Smooth muscle cell (in vitro differentiated cells): Measurements from ENCODE around the gene SNAP29. TPM values are rescaled to one million over a fixed set of nuclear protein-coding genes. Genes with fewer than 3 reads are reported as not detected.

Experiments
- DNase-seq: peaks from one replicate; lab custom pipeline; 2025; ENCODE audit not compliant: unreplicated experiment; lab: John Stamatoyannopoulos, UW
- H2AFZ ChIP-seq: fragments of 200-600 bp; sonication (generic); 2 replicates; pipeline ENCODE4 v1.6.0; 2016; ENCODE audit warnings: antibody characterized with exemption, low read depth, mild to moderate bottlenecking
- H3F3A ChIP-seq: fragments of 200-600 bp; sonication (generic); 2 replicates; pipeline ENCODE4 v1.6.0; 2017; ENCODE audit warnings: antibody characterized with exemption, low read depth
- H3K27ac ChIP-seq: fragments of 200-600 bp; sonication (generic); 2 replicates; pipeline ENCODE4 v1.5.1; 2016; ENCODE audit warnings: low read depth, mild to moderate bottlenecking
- H3K27me3 ChIP-seq: fragments of 200-600 bp; sonication (generic); 2 replicates; pipeline ENCODE4 v1.6.1; 2016; ENCODE audit warnings: low read depth, mild to moderate bottlenecking
- H3K36me3 ChIP-seq: fragments of 200-600 bp; sonication (generic); 2 replicates; pipeline ENCODE4 v1.5.1; 2016; ENCODE audit warnings: low read depth
- H3K4me1 ChIP-seq: fragments of 200-600 bp; sonication (generic); 2 replicates; pipeline ENCODE4 v1.5.1; 2016; ENCODE audit warnings: low read depth
- H3K4me2 ChIP-seq: fragments of 200-600 bp; sonication (generic); 2 replicates; pipeline ENCODE4 v1.6.0; 2016; ENCODE audit warnings: mild to moderate bottlenecking
- H3K4me3 ChIP-seq: fragments of 200-600 bp; sonication (generic); 2 replicates; pipeline ENCODE4 v1.5.1; 2016; ENCODE audit warnings: mild to moderate bottlenecking
- H3K79me2 ChIP-seq: fragments of 200-600 bp; sonication (generic); 2 replicates; pipeline ENCODE4 v1.6.0; 2016; ENCODE audit warnings: low read depth, mild to moderate bottlenecking
- H3K9ac ChIP-seq: fragments of 200-600 bp; sonication (generic); 2 replicates; pipeline ENCODE4 v1.6.0; 2016; ENCODE audit warnings: low read depth
- H3K9me3 ChIP-seq: fragments of 200-600 bp; sonication (generic); replicated peaks from 2 replicates; pipeline ENCODE4 v1.5.1; 2016; ENCODE audit warnings: low read depth
- H4K20me1 ChIP-seq: fragments of 200-600 bp; sonication (generic); 2 replicates; pipeline ENCODE4 v1.6.0; 2016; ENCODE audit warnings: low read depth
- WGBS: methylation state at CpG from one replicate; pipeline ENCODE4 v1.1.7; 2016; ENCODE audit warnings: low lambda C conversion rate; 5-methylcytosine and 5-hydroxymethylcytosine counted together
- polyA plus RNA-seq: library from polyadenylated mRNA; unstranded; fragments of >200 nt; fragmentation: Nextera tagmentation; extraction: Ambion mirVana; gene quantifications from 2 replicates; pipeline ENCODE4 v1.2.1, GENCODE V29; 2016
- total RNA-seq: library from RNA; depleted of rRNA; stranded (reverse); fragments of >200 nt; gene quantifications from 2 replicates; pipeline ENCODE4 v1.2.3, GENCODE V29; 2014
- TF ChIP-seq, protein P1 (sequence below): fragments of 200-600 bp; sonication (generic); IDR thresholded peaks from 2 replicates; pipeline ENCODE4 v1.5.1; 2017; ENCODE audit warnings: borderline replicate concordance, mild to moderate bottlenecking, antibody characterized with exemption; ENCODE audit not compliant: insufficient read depth, poor library complexity, severe bottlenecking

SNAP29 gene
- total and polyA plus RNA-seq, 2 experiments from 2014 or later, result 9.4 to 28.8 TPM

DNA sequence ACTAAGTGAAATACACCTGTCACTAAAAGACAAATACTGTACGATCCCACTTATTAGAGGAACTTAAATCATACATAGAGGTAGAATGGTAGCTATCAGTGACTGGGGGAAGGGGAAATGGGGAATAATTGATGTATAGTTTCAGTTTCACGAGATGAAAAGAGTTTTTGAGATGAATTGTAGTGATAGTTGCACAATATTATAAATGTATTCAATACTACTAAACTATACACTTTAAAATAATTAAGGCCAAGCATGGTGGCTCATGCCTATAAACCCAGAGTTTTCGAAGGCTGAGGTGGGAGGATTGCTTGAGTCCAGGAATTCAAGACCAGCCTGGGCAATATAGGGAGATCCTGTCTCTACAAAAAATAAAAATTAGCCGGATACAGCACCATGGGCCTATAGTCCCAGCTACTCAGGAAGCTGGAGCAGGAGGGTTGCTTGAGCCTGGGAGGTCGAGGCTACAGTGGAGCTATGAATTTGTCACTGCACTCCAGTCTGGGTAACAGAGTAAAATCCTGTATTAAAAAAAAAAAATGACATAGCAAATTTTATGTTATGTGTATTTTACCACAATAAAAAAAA is 44.5 kb upstream of the SNAP29 start:
- Histone ChIP-seq H3K9me3 (no peaks in the 10 kb centered on the region), H3K4me1 (no peaks in the 10 kb centered on the region), H3K27ac (no peak overlapping the region), H3K4me2 (no peak overlapping the region), H3K9ac (no peak overlapping the region), H3K4me3 (no peak overlapping the region), H3K79me2 (no peaks in the 10 kb centered on the region), H3K27me3 (no peaks in the 10 kb centered on the region), H2AFZ (no peak overlapping the region), H4K20me1 (no peaks in the 10 kb centered on the region), H3K36me3 (peaks cover 3% of the 10 kb centered on the region), H3F3A (no peaks in the 10 kb centered on the region)
- WGBS, result 97% methylated on average over 5 of the region's 5 CpGs
- TF ChIP-seq, protein P1, sequence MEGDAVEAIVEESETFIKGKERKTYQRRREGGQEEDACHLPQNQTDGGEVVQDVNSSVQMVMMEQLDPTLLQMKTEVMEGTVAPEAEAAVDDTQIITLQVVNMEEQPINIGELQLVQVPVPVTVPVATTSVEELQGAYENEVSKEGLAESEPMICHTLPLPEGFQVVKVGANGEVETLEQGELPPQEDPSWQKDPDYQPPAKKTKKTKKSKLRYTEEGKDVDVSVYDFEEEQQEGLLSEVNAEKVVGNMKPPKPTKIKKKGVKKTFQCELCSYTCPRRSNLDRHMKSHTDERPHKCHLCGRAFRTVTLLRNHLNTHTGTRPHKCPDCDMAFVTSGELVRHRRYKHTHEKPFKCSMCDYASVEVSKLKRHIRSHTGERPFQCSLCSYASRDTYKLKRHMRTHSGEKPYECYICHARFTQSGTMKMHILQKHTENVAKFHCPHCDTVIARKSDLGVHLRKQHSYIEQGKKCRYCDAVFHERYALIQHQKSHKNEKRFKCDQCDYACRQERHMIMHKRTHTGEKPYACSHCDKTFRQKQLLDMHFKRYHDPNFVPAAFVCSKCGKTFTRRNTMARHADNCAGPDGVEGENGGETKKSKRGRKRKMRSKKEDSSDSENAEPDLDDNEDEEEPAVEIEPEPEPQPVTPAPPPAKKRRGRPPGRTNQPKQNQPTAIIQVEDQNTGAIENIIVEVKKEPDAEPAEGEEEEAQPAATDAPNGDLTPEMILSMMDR, result no peak
- DNase-seq, result no peak

DNA sequence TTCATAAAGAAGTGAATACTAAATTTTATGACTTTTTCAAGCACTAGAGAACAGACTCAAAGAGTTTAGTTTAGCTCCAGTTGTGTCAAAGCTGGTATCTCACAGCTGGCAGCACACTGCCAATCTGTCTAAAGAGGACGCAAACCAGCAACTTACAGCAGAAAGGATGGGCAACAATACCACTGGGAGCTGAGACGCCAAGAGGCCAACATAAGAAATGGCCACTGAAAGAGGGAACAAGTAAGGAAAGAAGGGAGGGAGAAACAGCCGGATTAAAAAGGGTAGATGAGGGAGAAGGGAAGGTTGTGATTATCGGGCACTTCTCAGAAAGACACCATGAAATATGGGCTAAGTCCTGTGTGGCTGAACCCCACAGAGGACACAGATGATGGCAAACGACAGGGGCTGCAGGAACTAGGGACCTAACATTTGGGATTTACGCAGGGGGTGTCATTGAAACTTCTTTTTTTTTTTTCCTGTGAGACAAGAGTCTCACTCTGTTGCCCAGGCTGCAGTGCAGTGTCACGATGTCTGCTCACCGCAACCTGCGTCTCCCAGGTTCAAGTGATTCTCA is 43.2 kb upstream of the SNAP29 start:
- WGBS, result 95% methylated on average over 9 of the region's 9 CpGs
- Histone ChIP-seq H3K4me2 (no peak overlapping the region), H3K9ac (no peak overlapping the region), H3K36me3 (peaks cover 3% of the 10 kb centered on the region), H3K79me2 (no peaks in the 10 kb centered on the region), H4K20me1 (no peaks in the 10 kb centered on the region), H3K4me1 (no peaks in the 10 kb centered on the region), H3K9me3 (no peaks in the 10 kb centered on the region), H3F3A (no peaks in the 10 kb centered on the region), H3K4me3 (no peak overlapping the region), H3K27ac (no peak overlapping the region), H3K27me3 (no peaks in the 10 kb centered on the region), H2AFZ (no peak overlapping the region)
- no peak for DNase-seq
- TF ChIP-seq, protein P1, result no peak

DNA sequence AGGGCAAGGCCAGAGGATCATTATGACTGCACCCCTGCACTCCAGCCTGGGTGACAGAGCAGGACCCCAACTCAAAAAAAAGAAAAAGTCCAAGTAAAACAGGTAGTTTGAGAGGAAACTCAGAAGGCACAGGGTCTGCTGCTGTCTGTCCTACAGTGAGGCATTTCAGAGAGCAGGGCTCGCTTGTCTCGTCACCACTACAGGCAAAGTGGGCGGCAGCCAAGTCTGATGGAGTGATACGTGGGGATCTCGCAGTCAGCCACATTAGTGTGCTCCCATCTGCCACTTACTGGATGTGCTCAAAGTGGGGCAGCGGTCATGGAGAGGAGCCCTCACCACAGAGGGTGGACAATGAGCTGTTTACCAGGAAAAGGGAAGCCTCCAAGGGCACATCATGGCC is 42.2 kb upstream of the SNAP29 start:
- TF ChIP-seq, protein P1, result no peak
- no peak overlapping the region for H3K9ac ChIP-seq
- H3K4me2 ChIP-seq, result no peak overlapping the region
- over 99% methylated on average over 6 of the region's 6 CpGs for WGBS
- H3K4me3 ChIP-seq, result no peak overlapping the region
- no peaks in the 10 kb centered on the region for H3K27me3 ChIP-seq
- no peaks in the 10 kb centered on the region for H3K79me2 ChIP-seq
- H4K20me1 ChIP-seq, result no peaks in the 10 kb centered on the region
- no peaks in the 10 kb centered on the region for H3F3A ChIP-seq
- no peak for DNase-seq
- H3K4me1 ChIP-seq, result no peaks in the 10 kb centered on the region
- no peak overlapping the region for H3K27ac ChIP-seq
- no peak overlapping the region for H2AFZ ChIP-seq
- no peaks in the 10 kb centered on the region for H3K9me3 ChIP-seq
- peaks cover 3% of the 10 kb centered on the region for H3K36me3 ChIP-seq

DNA sequence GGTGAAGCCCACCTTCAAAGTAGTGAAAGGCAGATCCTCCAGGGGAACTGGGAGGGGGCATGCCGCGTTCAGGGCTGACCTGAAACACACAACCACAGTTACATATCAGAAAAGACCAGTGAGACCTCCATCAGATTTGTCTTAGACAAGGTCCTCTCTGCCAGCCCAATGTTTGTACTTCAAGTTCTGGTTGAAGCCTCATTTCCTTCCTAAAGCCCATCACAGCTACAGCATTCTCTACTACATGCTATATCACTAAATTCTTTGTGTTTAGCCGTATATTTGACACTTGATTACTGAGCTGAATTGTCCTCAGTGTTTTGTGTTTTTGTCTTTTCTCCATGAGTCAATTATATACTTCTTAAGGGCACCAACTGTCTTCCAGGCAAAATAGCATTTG is 40.3 kb upstream of the SNAP29 start:
- Histone ChIP-seq H3F3A (no peaks in the 10 kb centered on the region), H3K4me2 (no peak overlapping the region), H3K4me1 (no peaks in the 10 kb centered on the region), H3K27ac (no peak overlapping the region), H3K9ac (no peak overlapping the region), H3K36me3 (peaks cover 5% of the 10 kb centered on the region), H2AFZ (no peak overlapping the region), H4K20me1 (no peaks in the 10 kb centered on the region), H3K27me3 (no peaks in the 10 kb centered on the region), H3K79me2 (no peaks in the 10 kb centered on the region), H3K9me3 (no peaks in the 10 kb centered on the region), H3K4me3 (no peak overlapping the region)
- no peak for DNase-seq
- TF ChIP-seq, protein P1, result no peak
- WGBS, result 97% methylated on average over 3 of the region's 3 CpGs
